ENCODE measurements around the gene PLA2G2E. TPM values are rescaled to one million over a fixed set of nuclear protein-coding genes. Genes with fewer than 3 reads are reported as not detected.

PLA2G2E gene
- total and polyA plus RNA-seq, 2 experiments from 2014 or later, result not detected

GRCh38 chr1:19938472-19938871, 15.1 kb upstream of the PLA2G2E start:
- Histone ChIP-seq H3K27ac (no peak overlapping the region), H3K4me3 (no peak overlapping the region), H3K27me3 (no peaks in the 10 kb centered on the region), H2AFZ (no peak overlapping the region), H3K79me2 (no peaks in the 10 kb centered on the region), H3K9me3 (ENCODE audit: low read depth) (no peaks in the 10 kb centered on the region), H3K36me3 (replicated peaks; ENCODE audit: insufficient read depth, low read depth) (no peaks in the 10 kb centered on the region), H3K9me2 (replicated peaks; ENCODE audit: insufficient read depth) (no peaks in the 10 kb centered on the region), H3K4me2 (no peak overlapping the region), H4K20me1 (ENCODE audit: insufficient read depth, poor library complexity, severe bottlenecking) (no peaks in the 10 kb centered on the region), H3K4me1 (ENCODE audit: insufficient read depth) (no peaks in the 10 kb centered on the region)
- WGBS (ENCODE audit: low lambda C conversion rate, missing lambda C conversion rate), result 89% methylated on average over 1 of the region's 1 CpG
- no peak for DNase-seq (ENCODE audit: low spot score)
- TF ChIP-seq EZH2 (IDR thresholded peaks at IDR 0.05; ENCODE audit: borderline replicate concordance), result no peak
- TF ChIP-seq, protein P1, sequence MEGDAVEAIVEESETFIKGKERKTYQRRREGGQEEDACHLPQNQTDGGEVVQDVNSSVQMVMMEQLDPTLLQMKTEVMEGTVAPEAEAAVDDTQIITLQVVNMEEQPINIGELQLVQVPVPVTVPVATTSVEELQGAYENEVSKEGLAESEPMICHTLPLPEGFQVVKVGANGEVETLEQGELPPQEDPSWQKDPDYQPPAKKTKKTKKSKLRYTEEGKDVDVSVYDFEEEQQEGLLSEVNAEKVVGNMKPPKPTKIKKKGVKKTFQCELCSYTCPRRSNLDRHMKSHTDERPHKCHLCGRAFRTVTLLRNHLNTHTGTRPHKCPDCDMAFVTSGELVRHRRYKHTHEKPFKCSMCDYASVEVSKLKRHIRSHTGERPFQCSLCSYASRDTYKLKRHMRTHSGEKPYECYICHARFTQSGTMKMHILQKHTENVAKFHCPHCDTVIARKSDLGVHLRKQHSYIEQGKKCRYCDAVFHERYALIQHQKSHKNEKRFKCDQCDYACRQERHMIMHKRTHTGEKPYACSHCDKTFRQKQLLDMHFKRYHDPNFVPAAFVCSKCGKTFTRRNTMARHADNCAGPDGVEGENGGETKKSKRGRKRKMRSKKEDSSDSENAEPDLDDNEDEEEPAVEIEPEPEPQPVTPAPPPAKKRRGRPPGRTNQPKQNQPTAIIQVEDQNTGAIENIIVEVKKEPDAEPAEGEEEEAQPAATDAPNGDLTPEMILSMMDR (IDR thresholded peaks at IDR 0.05; ENCODE audit: poor library complexity), result no peak
- TF ChIP-seq EZH2phosphoT487 (IDR thresholded peaks at IDR 0.05; ENCODE audit: low read depth, severe bottlenecking, unreplicated experiment), result no peak

DNA sequence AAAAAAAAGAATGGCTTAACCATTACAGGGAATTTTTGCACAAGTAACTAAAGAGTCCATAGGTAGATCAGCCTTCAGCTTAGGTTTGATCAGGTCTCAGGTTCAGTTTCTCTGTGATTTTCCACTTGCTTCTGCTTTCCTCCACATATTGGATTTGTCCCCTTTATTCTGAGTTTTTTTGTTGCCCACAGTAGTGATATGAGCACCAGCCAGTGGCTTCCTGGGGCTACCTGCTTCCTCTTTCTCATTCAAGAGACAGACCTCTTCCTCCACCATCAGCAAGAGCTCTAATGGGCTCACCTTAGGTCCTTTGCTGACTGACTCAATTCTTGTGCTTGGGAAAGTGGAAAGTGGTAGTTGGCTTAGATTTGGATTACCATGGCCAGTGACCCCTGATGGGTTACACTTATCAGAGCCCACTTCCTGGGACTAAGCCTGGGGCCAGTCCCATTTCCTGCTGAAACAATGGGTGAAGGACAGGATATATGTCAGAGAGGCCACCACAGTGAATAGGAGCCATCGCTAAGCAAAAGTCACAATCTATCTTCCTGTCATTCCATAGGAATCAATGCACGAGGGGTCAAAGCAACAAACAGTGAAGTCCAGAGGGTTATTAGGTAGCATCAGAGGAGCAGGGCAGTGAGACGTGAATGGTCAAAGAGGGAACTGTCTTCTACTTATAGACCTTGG, 12.8 kb upstream of the PLA2G2E start:
- Histone ChIP-seq H3K27ac (no peak overlapping the region), H3K27me3 (no peaks in the 10 kb centered on the region), H2AFZ (no peak overlapping the region), H4K20me1 (ENCODE audit: insufficient read depth, poor library complexity, severe bottlenecking) (no peaks in the 10 kb centered on the region), H3K36me3 (replicated peaks; ENCODE audit: insufficient read depth, low read depth) (no peaks in the 10 kb centered on the region), H3K9me3 (ENCODE audit: low read depth) (no peaks in the 10 kb centered on the region), H3K4me3 (no peak overlapping the region), H3K79me2 (no peaks in the 10 kb centered on the region), H3K4me1 (ENCODE audit: insufficient read depth) (no peaks in the 10 kb centered on the region), H3K4me2 (no peak overlapping the region), H3K9me2 (replicated peaks; ENCODE audit: insufficient read depth) (no peaks in the 10 kb centered on the region)
- 84% methylated on average over 3 of the region's 3 CpGs for WGBS (ENCODE audit: low lambda C conversion rate, missing lambda C conversion rate)
- TF ChIP-seq EZH2 (IDR thresholded peaks at IDR 0.05; ENCODE audit: borderline replicate concordance) (no peak), EZH2phosphoT487 (IDR thresholded peaks at IDR 0.05; ENCODE audit: low read depth, severe bottlenecking, unreplicated experiment) (no peak)
- TF ChIP-seq, protein P1 (IDR thresholded peaks at IDR 0.05; ENCODE audit: poor library complexity), result no peak
- no peak for DNase-seq (ENCODE audit: low spot score)

- H3K27ac ChIP-seq, result no peak overlapping the region
- no peaks in the 10 kb centered on the region for H4K20me1 ChIP-seq (ENCODE audit: insufficient read depth, poor library complexity, severe bottlenecking)
- WGBS (ENCODE audit: low lambda C conversion rate, missing lambda C conversion rate), result 94% methylated on average over 7 of the region's 7 CpGs
- no peak overlapping the region for H2AFZ ChIP-seq
- no peaks in the 10 kb centered on the region for H3K4me1 ChIP-seq (ENCODE audit: insufficient read depth)
- H3K36me3 ChIP-seq (replicated peaks; ENCODE audit: insufficient read depth, low read depth), result no peaks in the 10 kb centered on the region
- no peaks in the 10 kb centered on the region for H3K79me2 ChIP-seq
- no peaks in the 10 kb centered on the region for H3K9me2 ChIP-seq (replicated peaks; ENCODE audit: insufficient read depth)
- no peak overlapping the region for H3K4me3 ChIP-seq
- no peaks in the 10 kb centered on the region for H3K9me3 ChIP-seq (ENCODE audit: low read depth)
- no peak for DNase-seq (ENCODE audit: low spot score)
- no peak overlapping the region for H3K4me2 ChIP-seq
- H3K27me3 ChIP-seq, result no peaks in the 10 kb centered on the region
- TF ChIP-seq EZH2 (IDR thresholded peaks at IDR 0.05; ENCODE audit: borderline replicate concordance) (no peak), EZH2phosphoT487 (IDR thresholded peaks at IDR 0.05; ENCODE audit: low read depth, severe bottlenecking, unreplicated experiment) (no peak)
- TF ChIP-seq, protein P1 (IDR thresholded peaks at IDR 0.05; ENCODE audit: poor library complexity), result no peak
Observed at GRCh38 chr1:19934336-19934735, 10.9 kb upstream of the PLA2G2E start.
